H1 (cell line): Measurements from ENCODE around the gene SPINK14. TPM values are rescaled to one million over a fixed set of nuclear protein-coding genes. Genes with fewer than 3 reads are reported as not detected.

Experiments used
- CTCF ChIA-PET: fragments of 300-600 bp; sonication (Branson Sonifier 250); formaldehyde crosslinking; loops from one replicate; lab custom pipeline; 2021; ENCODE audit not compliant: partially characterized antibody; lab: Charles Lee
- POLR2A ChIA-PET: fragments of 300-600 bp; sonication (Branson Sonifier 250); formaldehyde crosslinking; loops from one replicate; lab custom pipeline; 2021; ENCODE audit warnings: inconsistent platforms; ENCODE audit not compliant: partially characterized antibody; lab: Charles Lee
- DNase-seq, 2 experiments: peaks; one replicate each; pipeline versions ENCODE4 v3.0.0 to v3.0.0-alpha.2; 2010 to 2022; ENCODE audit warnings: low spot score in 2 of 2, low read depth in 1 of 2, mixed read lengths in 1 of 2
- FAIRE-seq: peaks from 2 replicates; lab custom pipeline; 2011; peaks lifted over from hg19 to GRCh38; lab: Jason Lieb, UNC
- H2AFZ ChIP-seq: 2 replicates; pipeline ENCODE4 v1.8.1; 2012; ENCODE audit warnings: low read length, inconsistent platforms
- H2AK5ac ChIP-seq: 2 replicates; pipeline ENCODE4 v1.6.1; 2013; ENCODE audit warnings: low read depth, low read length
- H2BK120ac ChIP-seq: replicated peaks from 2 replicates; pipeline ENCODE3; 2013; ENCODE audit warnings: low read depth, low read length, inconsistent platforms
- H2BK12ac ChIP-seq: 2 replicates; pipeline ENCODE4 v1.6.1; 2013; ENCODE audit warnings: low read depth, low read length
- H2BK15ac ChIP-seq: 2 replicates; pipeline ENCODE4 v1.6.1; 2013; ENCODE audit warnings: low read length
- H2BK20ac ChIP-seq: 2 replicates; pipeline ENCODE4 v1.6.1; 2013; ENCODE audit warnings: low read length
- H2BK5ac ChIP-seq: 2 replicates; pipeline ENCODE4 v1.6.1; 2013; ENCODE audit warnings: low read depth, low read length
- H3K14ac ChIP-seq: 2 replicates; pipeline ENCODE4 v1.6.1; 2013; ENCODE audit warnings: inconsistent platforms; ENCODE audit not compliant: insufficient read length
- H3K18ac ChIP-seq: 2 replicates; pipeline ENCODE4 v1.6.1; 2013; ENCODE audit warnings: low read length; ENCODE audit errors: extremely low read depth
- H3K23ac ChIP-seq: 2 replicates; pipeline ENCODE4 v1.6.1; 2013; ENCODE audit warnings: inconsistent platforms; ENCODE audit not compliant: insufficient read length
- H3K23me2 ChIP-seq: 2 replicates; pipeline ENCODE4 v1.6.1; 2013; ENCODE audit warnings: low read depth, low read length
- H3K27ac ChIP-seq: 2 replicates; pipeline ENCODE4 v1.6.1; 2011; ENCODE audit warnings: low read depth, low read length, inconsistent platforms
- H3K27me3 ChIP-seq, 4 experiments: replicated peaks in 1 of 4; 1 replicate in 1 of 4; 2 replicates in 3 of 4; pipeline versions ENCODE4 v1.6.1 to v1.8.1; 2011 to 2013; ENCODE audit warnings: low read length in 3 of 4, mild to moderate bottlenecking in 3 of 4, inconsistent platforms in 2 of 4, mixed read lengths in 2 of 4, moderate library complexity in 1 of 4; ENCODE audit not compliant: control insufficient read depth in 3 of 4, insufficient read depth in 3 of 4; ENCODE audit errors: extremely low read depth in 1 of 4
- H3K36me3 ChIP-seq, 4 experiments: 2 replicates each; pipeline versions ENCODE4 v1.6.1 to v1.8.1; 2011 to 2013; ENCODE audit warnings: mild to moderate bottlenecking in 4 of 4, low read length in 3 of 4, moderate library complexity in 2 of 4, control low read depth in 1 of 4, inconsistent platforms in 1 of 4; ENCODE audit not compliant: insufficient read depth in 4 of 4, control insufficient read depth in 2 of 4
- H3K4ac ChIP-seq: replicated peaks from 2 replicates; pipeline ENCODE3; 2013; ENCODE audit warnings: low read length, low read depth, mixed read lengths, inconsistent platforms; ENCODE audit not compliant: insufficient read length
- H3K4me1 ChIP-seq, 4 experiments: replicated peaks in 1 of 4; 1 replicate in 1 of 4; 2 replicates in 3 of 4; pipeline versions ENCODE4 v1.6.1 to v1.8.1; 2011 to 2013; ENCODE audit warnings: low read length in 3 of 4, inconsistent platforms in 2 of 4, mixed read lengths in 1 of 4; ENCODE audit not compliant: insufficient read depth in 4 of 4, control insufficient read depth in 3 of 4
- H3K4me2 ChIP-seq, 2 experiments: 2 replicates each; pipeline versions ENCODE4 v1.6.1 to v1.8.1; 2011 to 2013; ENCODE audit warnings: low read depth in 2 of 2, low read length in 2 of 2, control low read depth in 1 of 2, inconsistent platforms in 1 of 2, mild to moderate bottlenecking in 1 of 2; ENCODE audit not compliant: insufficient read depth in 1 of 2
- H3K4me3 ChIP-seq, 4 experiments: fragments of 200-600, 300-600 bp in 1 of 4; sonication (generic), shearing (Covaris generic), sonication (Bioruptor Twin) in 1 of 4; 2 replicates each; pipeline versions ENCODE4 v1.5.1 to v1.8.1; 2011 to 2016; ENCODE audit warnings: low read length in 4 of 4, low read depth in 3 of 4, control low read depth in 2 of 4, inconsistent platforms in 2 of 4, mild to moderate bottlenecking in 2 of 4, mixed read lengths in 1 of 4, moderate library complexity in 1 of 4; ENCODE audit not compliant: insufficient read depth in 2 of 4; ENCODE audit errors: extremely low read depth in 1 of 4
- H3K56ac ChIP-seq: replicated peaks from 2 replicates; pipeline ENCODE3; 2013; ENCODE audit warnings: low read depth, mild to moderate bottlenecking, mixed read lengths, low read length, inconsistent platforms; ENCODE audit not compliant: insufficient read length
- H3K79me1 ChIP-seq: 2 replicates; pipeline ENCODE4 v1.6.1; 2013; ENCODE audit warnings: low read depth, low read length, control low read depth
- H3K79me2 ChIP-seq, 2 experiments: 2 replicates each; pipeline versions ENCODE4 v1.6.1 to v1.8.1; 2012 to 2013; ENCODE audit warnings: low read length in 2 of 2, mild to moderate bottlenecking in 2 of 2, inconsistent platforms in 1 of 2; ENCODE audit not compliant: insufficient read depth in 2 of 2, control insufficient read depth in 1 of 2
- H3K9ac ChIP-seq, 4 experiments: replicated peaks in 1 of 4; 1 replicate in 1 of 4; 2 replicates in 3 of 4; pipeline versions ENCODE4 v1.6.1 to v1.8.1; 2011 to 2013; ENCODE audit warnings: low read depth in 3 of 4, low read length in 3 of 4, control low read depth in 2 of 4, mild to moderate bottlenecking in 2 of 4, moderate library complexity in 2 of 4, inconsistent platforms in 1 of 4; ENCODE audit errors: extremely low read depth in 1 of 4
- H3K9me3 ChIP-seq, 2 experiments: 2 replicates each; pipeline versions ENCODE4 v1.6.1 to v1.8.1; 2012 to 2013; ENCODE audit warnings: mild to moderate bottlenecking in 2 of 2, moderate library complexity in 2 of 2, control low read depth in 1 of 2, inconsistent platforms in 1 of 2, low read depth in 1 of 2, low read length in 1 of 2, mixed read lengths in 1 of 2; ENCODE audit not compliant: insufficient read depth in 2 of 2
- H4K20me1 ChIP-seq, 2 experiments: replicated peaks in 1 of 2; 2 replicates each; pipeline versions ENCODE3 to v1.8.1; 2011 to 2013; ENCODE audit warnings: inconsistent platforms in 2 of 2, low read length in 2 of 2, mild to moderate bottlenecking in 1 of 2; ENCODE audit not compliant: insufficient read depth in 2 of 2, control insufficient read depth in 1 of 2
- H4K5ac ChIP-seq: 2 replicates; pipeline ENCODE4 v1.6.1; 2013; ENCODE audit warnings: low read length, low read depth, mixed read lengths, inconsistent platforms; ENCODE audit not compliant: insufficient read length
- H4K8ac ChIP-seq: 2 replicates; pipeline ENCODE4 v1.8.0; 2013; ENCODE audit warnings: mild to moderate bottlenecking, moderate library complexity, low read length, inconsistent platforms; ENCODE audit not compliant: insufficient read depth; ENCODE audit errors: extremely low read depth
- H4K91ac ChIP-seq: replicated peaks from 2 replicates; pipeline ENCODE3; 2013; ENCODE audit warnings: low read length, mixed read lengths, inconsistent platforms; ENCODE audit not compliant: insufficient read length
- CEBPB ChIP-seq: IDR thresholded peaks from 2 replicates; pipeline ENCODE4 v1.6.1; 2012; ENCODE audit warnings: low read depth, low read length
- RBBP5 ChIP-seq: IDR thresholded peaks from 2 replicates; pipeline ENCODE4 v1.7.1; 2012; ENCODE audit warnings: low read depth, mild to moderate bottlenecking, inconsistent platforms, low read length, moderate library complexity, borderline replicate concordance
- SIRT6 ChIP-seq: IDR thresholded peaks from one replicate; pipeline ENCODE4 v1.7.1; 2012; ENCODE audit warnings: low read length, inconsistent platforms
- polyA plus RNA-seq, 7 experiments: library from polyadenylated mRNA; depleted of rRNA in 3 of 7; stranded (reverse) in 5 of 7; unstranded in 2 of 7; fragments of >200 nt in 5 of 7; fragments of 200-250 nt in 2 of 7; gene quantifications; 1 replicate in 5 of 7; 2 replicates in 1 of 7; 4 replicates in 1 of 7; pipeline versions ENCODE4 v1.2.1 to v1.2.3, GENCODE V29; 2011 to 2013; ENCODE audit warnings: missing spikeins in 2 of 7, mixed read lengths in 2 of 7
- total RNA-seq: library from RNA; stranded (reverse); fragmentation: NEBNext Ultra II Directional; extraction: Animal tissue kit (Norgen Biotek cat#: 25700); gene quantifications from 2 replicates; pipeline ENCODE4 v1.2.1, GENCODE V29; 2021

SPINK14 gene
- total and polyA plus RNA-seq, 2 of the 8 experiments (the other 6 are each of a cell fraction or from before 2014, with no cell fraction given) = not detected

GRCh38 chr5:148208226-148208625 lies 39.9 kb downstream of the SPINK14 start:
- Histone ChIP-seq H3K27ac (no peak overlapping the region), H3K23me2 (no peaks in the 10 kb centered on the region), H3K36me3 (no peaks in the 10 kb centered on the region; a peak in 1 of 8 replicates), H2BK12ac (no peak overlapping the region), H3K27me3 (no peaks in the 10 kb centered on the region), H3K18ac (no peak overlapping the region), H2BK20ac (no peak overlapping the region), H4K20me1 (no peaks in the 10 kb centered on the region), H3K9ac (no peak overlapping the region), H2BK120ac (no peak overlapping the region), H3K79me2 (no peaks in the 10 kb centered on the region), H3K4me2 (no peak overlapping the region), H3K14ac (no peak overlapping the region), H3K4me1 (no peaks in the 10 kb centered on the region), H4K91ac (no peak overlapping the region), H2BK5ac (no peak overlapping the region), H4K5ac (no peak overlapping the region), H3K23ac (no peak overlapping the region), H3K56ac (no peak overlapping the region), H3K4me3 (no peak overlapping the region), H2AFZ (no peak overlapping the region), H3K4ac (no peak overlapping the region), H2AK5ac (no peak overlapping the region), H3K9me3 (no peaks in the 10 kb centered on the region), H2BK15ac (no peak overlapping the region), H4K8ac (no peak overlapping the region), H3K79me1 (no peaks in the 10 kb centered on the region)
- TF ChIP-seq SIRT6 (no peak), RBBP5 (no peak), CEBPB (no peak)
- DNase-seq (no peak), FAIRE-seq (no peak)
- POLR2A ChIA-PET = no interaction called here
- CTCF ChIA-PET = no interaction called here
